ENCODE measurements around the gene SCN4A. TPM values are rescaled to one million over a fixed set of nuclear protein-coding genes. Genes with fewer than 3 reads are reported as not detected.

SCN4A gene
- total and polyA plus RNA-seq, 2 of the 13 experiments (the other 11 are each of a cell fraction or from before 2014, with no cell fraction given), result 0.02 to 0.03 TPM

GRCh38 chr17:63930951-63931575 lies 41.7 kb downstream of the SCN4A start:
- in situ Hi-C loops (cut with HindIII; ENCODE audit: extremely low pct_ligation_motif_present, low pct_unique_long_range_greater_than_20kb) (no loop called here), intact Hi-C loops (cut with micrococcal nuclease; ENCODE audit: unreplicated experiment) (no loop called here)
- ATAC-seq (peak; percentile 13; the same call in 2 of the 3 replicates), DNase-seq (ENCODE audit: low spot score) (no peak), FAIRE-seq (no peak)
- H3K4me1 ChIP-seq (ENCODE audit: insufficient read depth, low read length), result peaks cover 21% of the 10 kb centered on the region
- ChIA-PET POLR2A (no interaction called here), CTCF (ENCODE audit: low intra/inter-chr PET ratio, low total read pairs) (no interaction called here)
- no peak overlapping the region for H2AFZ ChIP-seq (ENCODE audit: low read length)
- TF ChIP-seq ZNF678 (CRISPR knock-in tag; IDR thresholded peaks at IDR 0.05) (0 out of 2 replicates have a peak, but pooled peaks have one; percentile 40), EHMT2 (IDR thresholded peaks at IDR 0.05; ENCODE audit: borderline replicate concordance, low read depth, low read length) (no peak), GABPB1 (CRISPR knock-in tag; IDR thresholded peaks at IDR 0.05) (peak; percentile 25; the same call in 1 of the 2 replicates), MATR3 (CRISPR knock-in tag; IDR thresholded peaks at IDR 0.05) (no peak), ZNF740 (CRISPR knock-in tag; IDR thresholded peaks at IDR 0.05) (no peak), ELF3 (CRISPR knock-in tag; IDR thresholded peaks at IDR 0.05) (0 out of 2 replicates have a peak, but pooled peaks have one; percentile 23), CCAR2 (optimal IDR thresholded peaks at IDR 0.05; ENCODE audit: low read depth, low read length) (no peak), ZFP91 (CRISPR knock-in tag; IDR thresholded peaks at IDR 0.05; ENCODE audit: borderline replicate concordance) (peak; percentile 15; the same call in 1 of the 2 replicates), ATF3 (CRISPR knock-in tag; IDR thresholded peaks at IDR 0.05) (no peak), MEIS1 (CRISPR knock-in tag; IDR thresholded peaks at IDR 0.05; ENCODE audit: borderline replicate concordance) (peak; percentile 36; the same call in 1 of the 2 replicates), GATA4 (IDR thresholded peaks at IDR 0.05; ENCODE audit: borderline replicate concordance, low read depth) (no peak)
- H3K27me3 ChIP-seq (ENCODE audit: control insufficient read depth in 1 of 2, insufficient read depth in 2 of 2, low read length in 2 of 2), result peaks cover 19 to 78% of the 10 kb centered on the region in 2 experiments
- no peak overlapping the region for H3K9ac ChIP-seq (ENCODE audit: insufficient read depth, low read depth, low read length)
- 27% methylated on average over 10 of the region's 16 CpGs for WGBS (ENCODE audit: low lambda C conversion rate)
- no TSS peak for BruUV-seq (replicated peaks)
- H3K4me3 ChIP-seq (replicated peaks in 1 of 3; ENCODE audit: insufficient read depth in 1 of 3, low read depth in 2 of 3, low read length in 3 of 3), result no peak overlapping the region; a peak in 1 of 6 replicates
- H3K36me3 ChIP-seq (replicated peaks in 1 of 2; ENCODE audit: control insufficient read depth in 1 of 2, insufficient read depth in 2 of 2, low read length in 2 of 2), result no peaks in the 10 kb centered on the region
- H3K27ac ChIP-seq (ENCODE audit: extremely low read length, insufficient read depth, low read length), result no peak overlapping the region
- H3K9me3 ChIP-seq (ENCODE audit: low read length), result no peaks in the 10 kb centered on the region
- H3K4me2 ChIP-seq (ENCODE audit: low read depth, low read length), result peak overlapping the region; percentile 41
- H4K20me1 ChIP-seq (ENCODE audit: insufficient read depth, low read length), result no peaks in the 10 kb centered on the region; the same call in 1 of the 2 replicates
- H3K79me2 ChIP-seq (ENCODE audit: insufficient read depth, low read length), result no peaks in the 10 kb centered on the region

Data from HepG2 (cell line).